Activated T-helper 2 cell treated with anti-CD3 and anti-CD28 coated beads, Interferon-gamma antibody, Interleukin-2, Interleukin-4, amounts not matched to agents 10 μg/mL and 5 μg/mL and 100 μg/mL, durations not matched to agents 14 hours and 24 hours and 36 hours (primary cell): ENCODE measurements around the gene PDZD8. TPM values are rescaled to one million over a fixed set of nuclear protein-coding genes. Genes with fewer than 3 reads are reported as not detected.

ENCODE experiments used
- DNase-seq: peaks from one replicate; pipeline ENCODE4 v3.0.0; 2021; ENCODE audit warnings: low spot score
- H3K27ac Mint-ChIP-seq: one replicate; pipeline ENCODE4 v1.8.0; 2021; ENCODE audit warnings: mixed read lengths
- H3K27me3 Mint-ChIP-seq: one replicate; pipeline ENCODE4 v1.8.0; 2021; ENCODE audit warnings: low read depth, mixed read lengths
- H3K36me3 Mint-ChIP-seq: one replicate; pipeline ENCODE4 v1.8.0; 2021; ENCODE audit warnings: low read depth, mixed read lengths
- H3K4me1 Mint-ChIP-seq: one replicate; pipeline ENCODE4 v1.8.0; 2021; ENCODE audit warnings: low read depth, mixed read lengths
- H3K4me3 Mint-ChIP-seq: one replicate; pipeline ENCODE4 v1.8.0; 2021; ENCODE audit warnings: low read depth, mild to moderate bottlenecking, moderate library complexity, mixed read lengths
- H3K9me3 Mint-ChIP-seq: one replicate; pipeline ENCODE4 v1.8.0; 2021; ENCODE audit warnings: mixed read lengths
- intact Hi-C: fragments of 100-400 bp; cut with micrococcal nuclease; formaldehyde crosslinking; loops from one replicate; pipeline ENCODE4 v1.15.1; 2023
- total RNA-seq: library from RNA; stranded (reverse); gene quantifications from 2 replicates; pipeline ENCODE4 v1.2.3, GENCODE V29; 2022

PDZD8 gene
- total RNA-seq, 1 donor from 2014 or later: 22.0 TPM

GRCh38 chr10:117409549-117410305 is 34.5 kb upstream of the PDZD8 start:
- Mint-ChIP-seq H3K27ac (no peak overlapping the region), H3K36me3 (no peaks in the 10 kb centered on the region), H3K4me1 (no peaks in the 10 kb centered on the region), H3K4me3 (no peak overlapping the region), H3K27me3 (peaks cover 16% of the 10 kb centered on the region), H3K9me3 (no peaks in the 10 kb centered on the region)
- intact Hi-C loops: no loop called here
- no peak for DNase-seq

- H3K4me3 Mint-ChIP-seq: no peak overlapping the region
- no peaks in the 10 kb centered on the region for H3K4me1 Mint-ChIP-seq
- DNase-seq: no peak
- intact Hi-C loops: no loop called here
- H3K27me3 Mint-ChIP-seq: peaks cover 16% of the 10 kb centered on the region
- no peak overlapping the region for H3K27ac Mint-ChIP-seq
- no peaks in the 10 kb centered on the region for H3K36me3 Mint-ChIP-seq
- H3K9me3 Mint-ChIP-seq: no peaks in the 10 kb centered on the region
These were observed 33.5 kb upstream of the PDZD8 start for GRCh38 chr10:117408436-117409384.

GRCh38 chr10:117405730-117406129 is 30.5 kb upstream of the PDZD8 start:
- Mint-ChIP-seq H3K4me1 (no peaks in the 10 kb centered on the region), H3K27ac (no peak overlapping the region), H3K27me3 (peaks cover 5% of the 10 kb centered on the region), H3K4me3 (no peak overlapping the region), H3K9me3 (no peaks in the 10 kb centered on the region), H3K36me3 (no peaks in the 10 kb centered on the region)
- no peak for DNase-seq
- intact Hi-C loops: no loop called here

- Mint-ChIP-seq H3K27me3 (no peaks in the 10 kb centered on the region), H3K36me3 (no peaks in the 10 kb centered on the region), H3K4me3 (no peak overlapping the region), H3K27ac (no peak overlapping the region), H3K9me3 (no peaks in the 10 kb centered on the region), H3K4me1 (no peaks in the 10 kb centered on the region)
- intact Hi-C loops: no loop called here
- no peak for DNase-seq
These were observed 25.1 kb upstream of the PDZD8 start for GRCh38 chr10:117400329-117400728.

GRCh38 chr10:117399341-117400196 is 24.3 kb upstream of the PDZD8 start:
- Mint-ChIP-seq H3K36me3 (no peaks in the 10 kb centered on the region), H3K9me3 (no peaks in the 10 kb centered on the region), H3K4me1 (no peaks in the 10 kb centered on the region), H3K4me3 (no peak overlapping the region), H3K27ac (no peak overlapping the region), H3K27me3 (no peaks in the 10 kb centered on the region)
- intact Hi-C loops: no loop called here
- DNase-seq: no peak

- intact Hi-C loops: no loop called here
- Mint-ChIP-seq H3K27me3 (peaks cover 6% of the 10 kb centered on the region), H3K4me3 (no peak overlapping the region)
These were observed 22.8 kb upstream of the PDZD8 start for GRCh38 chr10:117398029-117398428.

GRCh38 chr10:117391436-117392205 is 16.4 kb upstream of the PDZD8 start:
- Mint-ChIP-seq H3K9me3 (no peaks in the 10 kb centered on the region), H3K4me3 (no peak overlapping the region), H3K4me1 (no peaks in the 10 kb centered on the region), H3K36me3 (no peaks in the 10 kb centered on the region), H3K27ac (no peak overlapping the region), H3K27me3 (peaks cover 31% of the 10 kb centered on the region)
- intact Hi-C loops: no loop called here
- no peak for DNase-seq

More at GRCh38 chr10:117398029-117398428, 22.8 kb upstream of the PDZD8 start:
- DNase-seq: no peak
- Mint-ChIP-seq H3K36me3 (no peaks in the 10 kb centered on the region), H3K4me1 (no peaks in the 10 kb centered on the region), H3K27ac (no peak overlapping the region), H3K9me3 (no peaks in the 10 kb centered on the region)

- Mint-ChIP-seq H3K27me3 (peaks cover 37% of the 10 kb centered on the region), H3K4me3 (no peak overlapping the region), H3K9me3 (no peaks in the 10 kb centered on the region), H3K4me1 (no peaks in the 10 kb centered on the region), H3K36me3 (no peaks in the 10 kb centered on the region), H3K27ac (no peak overlapping the region)
- no peak for DNase-seq
- intact Hi-C loops: no loop called here
These were observed 15.2 kb upstream of the PDZD8 start for GRCh38 chr10:117390420-117390819.

GRCh38 chr10:117386805-117387204 is 11.6 kb upstream of the PDZD8 start:
- no peaks in the 10 kb centered on the region for H3K9me3 Mint-ChIP-seq
- intact Hi-C loops: no loop called here
- H3K27ac Mint-ChIP-seq: no peak overlapping the region

GRCh38 chr10:117382861-117383260 is 7.6 kb upstream of the PDZD8 start:
- Mint-ChIP-seq H3K27ac (no peak overlapping the region), H3K4me3 (no peak overlapping the region), H3K4me1 (no peaks in the 10 kb centered on the region), H3K36me3 (no peaks in the 10 kb centered on the region), H3K27me3 (peaks cover 62% of the 10 kb centered on the region), H3K9me3 (no peaks in the 10 kb centered on the region)
- DNase-seq: no peak
- intact Hi-C loops: no loop called here

More at GRCh38 chr10:117386805-117387204, 11.6 kb upstream of the PDZD8 start:
- no peak for DNase-seq
- no peaks in the 10 kb centered on the region for H3K4me1 Mint-ChIP-seq
- no peaks in the 10 kb centered on the region for H3K36me3 Mint-ChIP-seq
- H3K27me3 Mint-ChIP-seq: peaks cover 46% of the 10 kb centered on the region
- H3K4me3 Mint-ChIP-seq: no peak overlapping the region

GRCh38 chr10:117374506-117375359 is 507 bp downstream of the PDZD8 start:
- H3K27ac Mint-ChIP-seq: peak overlapping the region; percentile 76
- intact Hi-C loops: loop anchor here (2.0 to 10.0 kb wide), 4 partner anchors 37 to 968 kb away; partner anchors contain the start of genes FAM204A and RAB11FIP2
- no peaks in the 10 kb centered on the region for H3K9me3 Mint-ChIP-seq
- H3K4me1 Mint-ChIP-seq: peaks cover 24% of the 10 kb centered on the region
- DNase-seq: peak; percentile 33
- H3K36me3 Mint-ChIP-seq: peaks cover 24% of the 10 kb centered on the region
- H3K4me3 Mint-ChIP-seq: peak overlapping the region; percentile 90
- H3K27me3 Mint-ChIP-seq: peaks cover 30% of the 10 kb centered on the region
